Right forelimb (tissue), 1 donor: ENCODE results near the gene NDUFS8.

Experiments
- DNase-seq: peaks from one replicate; pipeline ENCODE4 v3.0.0-alpha.2; 2018

Gene NDUFS8

GRCh38 chr11:68016904-68017817 is 13.3 kb upstream of the NDUFS8 start:
- DNase-seq, result no peak

- no peak for DNase-seq
Measured at GRCh38 chr11:68017980-68018729, 12.3 kb upstream of the NDUFS8 start.

GRCh38 chr11:68018730-68019190 is 11.7 kb upstream of the NDUFS8 start:
- no peak for DNase-seq

- DNase-seq, result no peak
Measured at GRCh38 chr11:68019486-68019885, 11.0 kb upstream of the NDUFS8 start.

- no peak for DNase-seq
Measured at GRCh38 chr11:68020575-68020974, 9.9 kb upstream of the NDUFS8 start.

- no peak for DNase-seq
Measured at GRCh38 chr11:68021167-68021787, 9.2 kb upstream of the NDUFS8 start.

- DNase-seq, result no peak
Measured at GRCh38 chr11:68022531-68022930, 8.0 kb upstream of the NDUFS8 start.

- DNase-seq, result no peak
Measured at GRCh38 chr11:68024508-68024907, 6.0 kb upstream of the NDUFS8 start.

- DNase-seq, result no peak
Measured at GRCh38 chr11:68025047-68025446, 5.4 kb upstream of the NDUFS8 start.

GRCh38 chr11:68026391-68027105 is 3.9 kb upstream of the NDUFS8 start:
- DNase-seq, result no peak

- DNase-seq, result no peak
Measured at GRCh38 chr11:68027667-68028066, 2.8 kb upstream of the NDUFS8 start.

GRCh38 chr11:68028802-68029545 is 1.5 kb upstream of the NDUFS8 start:
- DNase-seq, result no peak

GRCh38 chr11:68031144-68031464 is 623 bp downstream of the NDUFS8 start:
- no peak for DNase-seq

- no peak for DNase-seq
Measured at GRCh38 chr11:68032003-68032402, 1.5 kb downstream of the NDUFS8 start.

- no peak for DNase-seq
Measured at GRCh38 chr11:68032997-68033707, 2.7 kb downstream of the NDUFS8 start.

GRCh38 chr11:68033708-68034045 is 3.2 kb downstream of the NDUFS8 start:
- DNase-seq, result no peak

- DNase-seq, result no peak
Measured at GRCh38 chr11:68035266-68035876, 4.9 kb downstream of the NDUFS8 start.

GRCh38 chr11:68036141-68036716 is 5.7 kb downstream of the NDUFS8 start:
- DNase-seq, result no peak

- no peak for DNase-seq
Measured at GRCh38 chr11:68036717-68037239, 6.3 kb downstream of the NDUFS8 start.

- no peak for DNase-seq
Measured at GRCh38 chr11:68037411-68038225, 7.1 kb downstream of the NDUFS8 start.
